Measurements from ENCODE around the gene FOSL1.

The FOSL1 gene

DNA sequence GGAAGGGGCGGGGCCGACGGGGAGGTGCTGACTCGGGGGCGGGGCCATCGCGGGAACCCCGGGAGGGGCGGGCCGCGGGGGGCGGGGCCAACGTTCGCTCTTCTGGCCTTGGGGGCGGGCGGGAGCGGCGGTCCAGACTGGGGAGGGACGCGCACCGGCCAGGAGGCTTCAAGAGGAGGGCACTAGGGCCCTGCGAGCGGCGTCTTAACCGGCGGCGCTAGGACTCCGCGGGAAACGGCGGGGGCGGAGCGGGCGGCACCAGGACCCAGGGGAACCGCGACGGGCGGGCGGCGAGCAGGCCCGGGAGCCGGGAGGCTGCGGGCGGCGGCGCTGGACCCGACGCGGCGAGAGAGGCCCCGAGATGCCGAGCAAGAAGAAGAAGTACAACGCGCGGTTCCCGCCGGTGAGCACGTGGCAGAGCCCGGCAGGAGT, 19.0 kb upstream of the FOSL1 start, which contains the start of gene DRAP1:
Gene DRAP1 (plus strand): TSS at position 286 of the 432 bp plus-strand sequence. CDS start 76 bp downstream, at position 362.
- DNase-seq: peak; percentile 99

DNA sequence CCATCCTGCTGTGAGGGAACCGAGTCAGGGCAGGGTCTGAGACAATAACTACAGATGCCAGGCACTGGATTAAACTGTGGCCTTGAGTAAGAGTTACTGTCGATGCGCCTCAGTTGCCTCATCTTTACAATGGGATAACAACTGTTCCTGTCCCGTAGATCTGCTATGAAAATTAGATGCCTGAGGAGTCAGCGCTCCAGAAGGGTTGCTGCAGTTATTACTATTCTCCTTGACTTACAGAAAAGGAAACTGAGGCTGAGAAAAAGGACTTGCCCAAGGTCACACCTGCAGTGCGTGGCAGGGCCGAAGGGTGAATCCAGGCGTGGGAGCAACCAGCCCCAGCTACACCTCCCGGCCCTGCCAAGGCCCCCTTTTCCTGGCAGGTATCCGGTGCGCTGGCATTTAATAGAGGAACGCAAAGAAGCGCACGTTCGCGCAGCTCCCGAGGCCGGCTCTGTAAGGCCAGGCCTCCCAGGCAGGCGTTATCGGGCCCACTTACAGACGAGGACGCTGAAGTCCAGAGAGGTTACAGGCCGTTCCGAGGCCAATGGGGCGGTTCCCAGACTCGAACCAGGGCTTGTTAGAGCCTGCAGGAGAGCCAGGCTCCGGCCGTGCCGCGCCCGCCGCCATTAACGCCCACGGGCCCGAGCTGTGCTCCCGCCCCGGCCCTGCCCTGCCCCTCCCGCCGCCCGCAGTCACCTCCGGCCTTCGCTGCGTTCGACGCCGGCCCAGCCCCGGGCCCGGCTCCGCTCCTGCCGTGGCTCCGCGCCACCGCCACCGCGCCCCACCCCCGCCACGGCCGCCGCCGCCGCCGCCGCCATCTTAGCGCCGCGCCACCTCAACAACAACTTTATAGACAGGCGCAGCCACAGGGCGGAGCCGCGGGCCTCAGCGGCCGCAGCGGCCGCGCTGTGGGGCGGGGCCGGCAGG, 18.3 kb upstream of the FOSL1 start, which contains the start of gene C11orf68:
Gene C11orf68 (minus strand): TSS at position 852 of the 930 bp plus-strand sequence. CDS start 31 bp downstream, at position 821.
- no peak for DNase-seq

DNA sequence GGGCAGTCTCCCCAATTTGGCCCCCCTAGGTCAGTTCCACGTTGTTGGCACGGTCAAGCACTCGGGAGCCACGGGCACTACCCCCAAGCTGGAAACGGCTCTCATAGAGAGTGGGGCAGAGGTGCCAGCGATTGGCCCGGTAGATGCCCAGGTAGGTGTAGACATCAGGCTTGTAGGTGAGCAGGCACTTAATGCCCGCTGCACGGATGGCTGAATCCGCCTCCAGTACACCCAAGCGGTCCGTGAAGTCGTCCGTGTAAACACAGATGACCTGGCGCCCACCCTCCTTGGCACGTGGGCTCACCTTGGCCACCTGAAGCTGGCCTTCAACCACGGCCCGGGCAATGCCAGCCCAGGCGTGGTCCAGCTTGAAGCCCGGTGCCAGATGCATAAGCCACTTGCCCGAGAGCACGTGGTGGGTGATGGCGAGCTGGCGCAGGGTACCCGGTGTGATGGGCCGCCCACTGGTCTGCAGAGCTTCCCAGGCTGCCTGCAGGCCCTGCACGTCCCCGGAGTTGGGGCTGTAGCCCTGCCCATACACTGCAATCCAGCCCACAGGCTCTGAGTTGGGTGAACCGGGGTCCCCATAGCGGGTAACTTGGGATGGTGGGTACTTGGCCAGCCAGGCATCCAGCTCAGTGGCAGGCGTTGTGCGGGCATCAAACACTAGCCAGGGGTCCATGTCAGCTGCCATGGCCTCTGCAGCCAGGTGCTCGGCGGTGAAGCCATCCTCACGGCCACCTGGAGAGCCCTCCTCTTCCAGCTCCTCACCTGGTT, 17.4 kb upstream of the FOSL1 start:
- DNase-seq: no peak

- DNase-seq: no peak
Observed at GRCh38 chr11:65917077-65917433, 16.9 kb upstream of the FOSL1 start.

DNA sequence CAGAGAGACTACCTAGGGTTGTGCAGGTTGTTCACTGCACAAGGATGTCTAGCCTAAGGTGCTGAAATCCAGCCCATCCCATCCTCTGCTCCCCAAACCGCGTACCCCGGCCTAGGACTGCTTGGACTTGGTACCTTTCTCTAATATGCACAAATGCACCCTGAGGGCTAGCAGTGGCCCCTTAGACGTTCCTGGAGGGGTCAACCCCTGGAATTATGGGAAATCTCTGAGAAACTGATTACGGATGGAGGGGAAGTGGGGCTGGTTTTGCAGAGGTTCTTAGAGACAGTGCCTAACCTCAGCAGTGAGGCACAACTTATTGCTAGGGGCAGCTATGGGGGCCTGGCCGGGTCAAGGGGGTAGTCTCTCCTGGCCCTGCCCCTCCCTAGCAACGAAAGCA, 16.2 kb upstream of the FOSL1 start:
- no peak for DNase-seq

- DNase-seq: no peak
Observed at GRCh38 chr11:65915821-65916251, 15.6 kb upstream of the FOSL1 start.

DNA sequence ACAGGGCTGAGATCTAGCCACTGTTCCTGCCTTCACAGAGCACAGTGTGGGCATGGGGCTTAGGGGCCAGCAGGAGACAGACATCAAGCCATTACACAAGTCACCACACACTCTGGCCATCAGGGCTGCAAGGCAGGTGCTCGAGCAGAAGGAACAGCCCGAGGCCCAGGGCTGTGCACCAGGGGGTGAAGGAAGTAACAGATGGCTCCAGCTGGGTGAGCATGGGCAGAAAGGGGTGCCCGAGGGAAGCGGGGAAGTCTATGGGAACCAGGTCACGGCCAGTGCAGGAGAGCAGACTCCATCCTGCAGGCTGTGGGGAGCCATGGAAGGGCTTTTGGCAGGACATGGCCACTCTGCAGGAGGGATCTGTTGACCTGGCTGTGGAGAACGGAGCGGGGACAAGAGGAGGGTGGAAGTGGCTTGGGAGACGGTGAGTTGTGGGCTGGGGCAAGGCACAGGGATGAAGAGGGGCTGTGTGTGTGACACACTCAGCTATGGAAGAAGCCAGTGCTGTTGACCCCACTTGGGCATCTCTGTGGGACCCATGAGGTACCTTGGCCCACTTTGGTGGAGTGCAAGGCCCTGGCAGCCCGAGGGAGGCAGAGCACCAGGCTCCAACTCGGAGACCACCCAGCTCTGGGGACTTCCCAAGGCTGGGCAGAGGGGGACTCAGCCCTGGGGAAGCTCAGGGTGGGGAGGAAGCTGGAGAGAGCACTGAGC, 15.1 kb upstream of the FOSL1 start:
- DNase-seq: no peak

GRCh38 chr11:65912845-65913244, 12.7 kb upstream of the FOSL1 start:
- DNase-seq: no peak

GRCh38 chr11:65911682-65912568, 11.7 kb upstream of the FOSL1 start:
- DNase-seq: no peak

DNA sequence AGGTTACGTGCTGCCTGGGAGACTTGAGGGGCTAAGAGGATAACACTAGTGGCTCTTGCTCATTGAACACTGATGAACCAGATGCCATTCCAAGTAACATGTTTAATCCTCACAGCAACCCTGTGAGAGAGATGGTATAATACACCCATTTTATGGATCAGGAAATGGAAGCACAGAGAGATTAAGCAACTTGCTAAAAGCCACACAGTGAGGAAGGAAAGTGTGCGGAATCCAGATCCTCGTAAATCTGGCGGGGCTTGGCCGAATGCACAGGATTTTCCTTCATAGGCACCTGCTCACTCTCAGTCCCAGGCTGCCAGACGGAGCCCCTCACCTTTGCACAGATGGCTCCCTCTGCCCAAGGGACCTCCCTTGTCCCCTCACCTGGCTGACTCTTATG, 7.7 kb upstream of the FOSL1 start:
- no peak for DNase-seq

GRCh38 chr11:65906602-65907001, 6.4 kb upstream of the FOSL1 start:
- DNase-seq: no peak

- no peak for DNase-seq
Observed at GRCh38 chr11:65903715-65904114, 3.5 kb upstream of the FOSL1 start.

DNA sequence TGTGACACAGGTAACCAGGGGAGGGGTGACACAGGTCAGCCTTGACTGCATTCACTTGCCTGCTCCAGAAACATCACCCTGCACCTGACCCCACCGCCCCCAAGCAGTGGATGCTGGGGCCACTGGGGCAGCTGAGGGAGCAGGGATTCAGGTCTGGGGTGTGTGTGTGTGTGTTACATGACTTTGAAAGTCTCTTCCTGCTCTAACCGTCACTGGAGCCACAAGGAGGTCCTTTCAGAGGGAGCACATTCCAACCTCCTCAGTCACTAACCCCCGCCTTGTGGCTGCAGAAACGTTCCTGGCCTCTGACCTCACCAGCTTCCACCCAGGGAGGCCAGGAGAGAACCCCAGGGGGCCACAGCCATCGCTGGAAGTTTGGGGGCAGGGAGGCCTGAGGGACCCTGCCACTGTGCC, 2.9 kb upstream of the FOSL1 start:
- DNase-seq: no peak

GRCh38 chr11:65900899-65901180, 652 bp upstream of the FOSL1 start:
- no peak for DNase-seq

- peak; percentile 60 to 73 for DNase-seq
Observed at GRCh38 chr11:65899356-65900124, 648 bp downstream of the FOSL1 start.

DNA sequence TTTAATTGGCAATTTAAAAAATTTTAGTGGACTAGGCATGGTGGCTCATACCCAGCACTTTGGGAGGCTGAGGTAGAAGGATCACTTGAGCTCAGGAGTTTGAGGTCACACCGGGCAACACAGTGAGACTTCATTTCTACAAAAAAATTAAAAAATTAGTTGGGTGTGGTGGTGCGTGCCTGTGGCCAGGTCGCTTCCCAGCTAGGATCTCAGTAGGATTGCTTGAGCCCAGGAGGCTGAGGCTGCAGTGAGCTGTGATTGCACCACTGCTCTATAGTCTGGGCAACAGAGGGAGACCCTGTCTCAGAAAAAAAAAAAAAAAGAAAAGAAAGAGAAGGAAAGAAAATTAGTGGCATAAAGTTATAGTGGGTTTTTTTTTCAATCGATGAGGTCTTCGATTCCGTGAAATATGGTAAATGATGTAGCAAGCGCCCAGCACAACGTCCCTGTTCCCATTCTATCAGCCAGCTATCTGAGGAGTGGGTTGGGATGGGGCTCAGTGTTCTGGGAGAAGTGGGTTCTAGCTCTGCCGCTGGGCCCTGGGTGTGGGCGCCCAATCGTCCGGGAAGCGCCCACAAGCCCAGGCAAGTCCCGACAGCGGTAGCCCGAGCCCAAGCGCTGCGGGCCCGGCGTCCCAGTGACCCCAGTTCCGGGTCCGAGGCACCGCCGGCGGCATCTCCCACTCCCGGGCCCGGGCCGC, 1.4 kb downstream of the FOSL1 start:
- DNase-seq: no peak

DNA sequence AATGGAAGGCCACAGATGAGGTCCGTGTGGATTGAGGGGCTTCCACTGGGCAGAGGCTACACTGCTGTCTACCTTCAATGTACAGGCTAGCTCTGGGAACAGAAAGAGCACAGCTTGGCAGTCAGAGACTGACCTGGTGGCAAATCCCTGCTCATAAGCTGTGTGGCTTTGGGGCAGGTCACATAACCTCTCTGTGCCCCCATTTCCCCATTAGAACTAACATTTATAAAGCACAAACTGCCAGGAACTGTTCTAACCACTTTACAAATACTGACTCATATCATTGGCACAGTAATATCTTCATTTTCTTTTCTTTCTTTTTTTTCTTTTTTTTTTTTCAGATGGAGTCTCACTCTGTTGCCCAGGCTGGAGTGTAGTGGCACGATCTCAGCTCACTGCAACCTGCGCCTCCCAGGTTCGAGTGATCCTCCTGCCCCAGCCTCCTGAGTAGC, 3.1 kb downstream of the FOSL1 start:
- no peak for DNase-seq

DNA sequence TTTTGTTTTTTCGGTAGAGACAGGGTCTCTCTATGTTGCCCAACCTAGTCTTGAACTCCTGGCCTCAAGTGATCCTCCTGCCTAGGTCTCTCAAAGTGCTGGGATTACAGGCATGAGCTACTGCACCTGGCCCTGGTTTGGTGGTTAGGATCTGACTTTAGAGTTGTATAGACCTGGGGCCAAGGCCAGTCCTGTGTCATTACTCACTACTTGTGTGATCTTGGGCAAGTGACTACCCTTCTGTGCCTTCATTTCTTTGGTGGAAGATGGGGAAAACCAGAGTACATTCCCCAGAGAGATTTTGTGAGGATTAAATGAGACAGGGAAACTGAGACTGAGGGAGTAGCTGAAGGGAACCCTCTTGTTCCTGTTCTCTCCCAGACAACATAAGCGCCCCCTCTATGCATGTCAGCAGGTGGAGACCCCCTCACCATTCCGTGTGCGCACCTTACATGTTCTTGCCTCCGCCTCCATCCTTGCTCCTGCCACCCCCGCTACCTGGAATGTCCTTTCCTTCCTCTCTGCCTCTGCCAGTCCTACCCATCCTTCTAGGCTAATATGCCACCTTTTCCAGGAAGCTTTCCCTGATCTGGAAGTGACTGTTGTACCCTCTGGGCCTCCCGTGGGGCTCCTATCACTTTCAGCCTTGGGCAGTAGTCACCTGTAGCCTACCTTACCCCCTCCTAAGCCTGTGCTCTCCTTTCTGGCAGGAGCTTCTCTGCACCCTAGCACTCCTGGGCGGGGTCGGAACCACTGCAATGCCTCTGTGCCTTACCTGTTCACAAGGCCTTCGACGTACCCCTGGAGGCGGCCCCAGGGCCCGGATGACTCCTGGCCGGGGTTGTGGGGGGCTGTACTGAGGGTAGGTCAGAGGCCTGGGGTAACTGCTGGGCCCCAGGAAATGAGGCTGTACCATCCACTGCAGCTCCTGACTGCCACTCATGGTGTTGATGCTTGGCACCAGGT, 3.9 kb downstream of the FOSL1 start:
- no peak for DNase-seq

DNA sequence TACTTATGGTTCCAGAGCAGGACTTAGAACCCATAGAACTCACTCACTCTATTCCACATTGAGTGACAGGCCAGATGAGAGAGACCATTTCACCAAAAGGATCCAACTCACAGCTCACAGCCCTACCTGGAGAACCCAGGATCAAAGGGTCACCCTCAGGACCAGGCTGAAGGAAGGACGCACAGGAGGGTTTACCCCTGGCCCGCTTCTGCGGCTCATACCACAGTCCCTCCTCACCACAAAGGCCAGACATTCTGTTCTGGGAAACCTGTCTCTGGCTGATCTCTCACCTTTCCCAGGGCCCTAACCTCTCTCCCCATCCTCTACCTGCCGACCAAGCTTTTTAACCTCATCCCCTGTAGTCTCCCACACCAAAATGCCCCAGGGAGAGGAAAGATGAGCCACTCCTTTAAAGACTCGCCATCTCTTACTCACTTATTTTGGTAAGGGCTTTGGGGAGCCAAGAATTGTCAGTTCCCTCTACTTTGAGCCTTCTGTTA, 4.7 kb downstream of the FOSL1 start:
- no peak for DNase-seq
